Thyroid gland (tissue), 4 donors: ENCODE data around the gene RCAN2. TPM values are rescaled to one million over a fixed set of nuclear protein-coding genes. Genes with fewer than 3 reads are reported as not detected.

Experiments used
- DNase-seq, 2 donors: peaks; one replicate each; pipeline ENCODE4 v3.0.0-alpha.2; 2019
- H3K27ac ChIP-seq, 3 donors: fragments of 200-600 bp; sonication (generic); 1 replicate in 2 of 3; 2 replicates in 1 of 3; pipeline ENCODE4 v1.5.1; 2016 to 2019; ENCODE audit warnings: mild to moderate bottlenecking in 1 of 3, moderate library complexity in 1 of 3
- H3K27me3 ChIP-seq: fragments of 200-600 bp; sonication (generic); one replicate; pipeline ENCODE4 v1.5.1; 2019
- H3K36me3 ChIP-seq, 2 donors: fragments of 200-600 bp; sonication (generic); one replicate each; pipeline ENCODE4 v1.5.1; 2016 to 2019
- H3K4me1 ChIP-seq, 2 donors: fragments of 200-600 bp; sonication (generic); one replicate each; pipeline ENCODE4 v1.5.1; 2017 to 2019
- H3K4me3 ChIP-seq, 3 donors: fragments of 200-600 bp; sonication (generic); replicated peaks in 1 of 3; 1 replicate in 2 of 3; 2 replicates in 1 of 3; pipeline ENCODE4 v1.5.1; 2016; ENCODE audit warnings: mild to moderate bottlenecking in 1 of 3
- H3K9me3 ChIP-seq: fragments of 200-600 bp; sonication (generic); one replicate; pipeline ENCODE4 v1.5.1; 2017
- CTCF ChIP-seq, 6 experiments: fragments of 200-600 bp in 3 of 6; fragments of 450-650 bp in 3 of 6; sonication (generic) in 3 of 6; IDR thresholded peaks; one replicate each; pipeline ENCODE4 v1.5.1; 2016 to 2019; ENCODE audit warnings: antibody characterized with exemption in 6 of 6, mild to moderate bottlenecking in 2 of 6, inconsistent platforms in 1 of 6, moderate library complexity in 1 of 6
- POLR2A ChIP-seq, 2 donors: fragments of 450-650 bp; IDR thresholded peaks; one replicate each; pipeline ENCODE4 v1.6.1; 2017; ENCODE audit warnings: antibody characterized with exemption in 2 of 2, mild to moderate bottlenecking in 2 of 2, moderate library complexity in 1 of 2
- WGBS, 2 donors: methylation state at CpG; one replicate each; pipeline ENCODE4 v1.1.5; 2017; 5-methylcytosine and 5-hydroxymethylcytosine counted together
- intact Hi-C: fragments of 100-400 bp; cut with DNase I; formaldehyde crosslinking; loops from one replicate; pipeline ENCODE4 v1.15.1; 2023
- total RNA-seq, 4 donors: library from RNA; depleted of rRNA; stranded (reverse); fragments of >200 nt; gene quantifications; one replicate each; pipeline ENCODE4 v1.2.3, GENCODE V29; 2016

RCAN2 gene
- total RNA-seq, 4 donors from 2014 or later = 14.0 to 33.2 (median 23.3) TPM

- DNase-seq = no peak
- intact Hi-C loops = no loop called here
- 90 to 94% methylated on average over 1 of the region's 1 CpG for WGBS, 2 donors
- no peaks in the 10 kb centered on the region for H3K36me3 ChIP-seq
- peaks cover 8 to 10% of the 10 kb centered on the region in 2 donors for H3K4me1 ChIP-seq
- H3K27me3 ChIP-seq = no peaks in the 10 kb centered on the region
- H3K4me3 ChIP-seq = no peak overlapping the region
- H3K27ac ChIP-seq = no peak overlapping the region
- no peaks in the 10 kb centered on the region for H3K9me3 ChIP-seq
- TF ChIP-seq POLR2A (IDR thresholded peaks at IDR 0.05) (no peak), CTCF (IDR thresholded peaks at IDR 0.05) (no peak)
Measured at GRCh38 chr6:46454691-46455090, 36.6 kb downstream of the RCAN2 start.

GRCh38 chr6:46453741-46454316 is 37.4 kb downstream of the RCAN2 start:
- no peak for DNase-seq
- no peak overlapping the region for H3K27ac ChIP-seq
- no peaks in the 10 kb centered on the region for H3K27me3 ChIP-seq
- no peaks in the 10 kb centered on the region for H3K36me3 ChIP-seq
- H3K4me3 ChIP-seq = no peak overlapping the region
- peaks cover 8 to 10% of the 10 kb centered on the region in 2 donors for H3K4me1 ChIP-seq
- intact Hi-C loops = no loop called here
- TF ChIP-seq CTCF (IDR thresholded peaks at IDR 0.05) = no peak
- no peak for TF ChIP-seq POLR2A (IDR thresholded peaks at IDR 0.05)
- H3K9me3 ChIP-seq = no peaks in the 10 kb centered on the region
- 70 to 82% methylated on average over 3 of the region's 3 CpGs for WGBS, 2 donors

DNA sequence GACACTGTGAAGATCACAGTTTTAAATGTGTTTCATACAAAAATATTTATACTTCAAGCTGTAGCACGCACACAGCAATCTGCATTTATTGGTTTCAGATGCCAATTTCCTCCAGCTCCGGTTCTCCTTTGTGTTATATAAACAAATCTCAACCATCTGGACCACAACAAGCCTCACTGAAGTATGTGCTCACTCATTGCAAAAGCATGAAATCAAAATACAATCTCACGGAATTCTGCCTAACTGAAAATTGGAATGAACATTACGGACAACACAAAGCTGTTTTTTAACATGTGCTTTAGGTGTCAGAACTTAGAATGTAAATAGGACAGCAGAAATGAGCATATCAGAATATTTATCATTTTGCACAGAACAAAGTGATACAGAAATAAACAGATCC is 38.0 kb downstream of the RCAN2 start:
- DNase-seq = no peak
- intact Hi-C loops = no loop called here
- Histone ChIP-seq H3K36me3 (no peaks in the 10 kb centered on the region), H3K27ac (no peak overlapping the region), H3K4me3 (no peak overlapping the region), H3K9me3 (no peaks in the 10 kb centered on the region), H3K27me3 (no peaks in the 10 kb centered on the region), H3K4me1 (peaks cover 8 to 10% of the 10 kb centered on the region in 2 donors)
- 13 to 29% methylated on average over 4 of the region's 4 CpGs for WGBS, 2 donors
- TF ChIP-seq POLR2A (IDR thresholded peaks at IDR 0.05) (no peak), CTCF (IDR thresholded peaks at IDR 0.05) (no peak)

DNA sequence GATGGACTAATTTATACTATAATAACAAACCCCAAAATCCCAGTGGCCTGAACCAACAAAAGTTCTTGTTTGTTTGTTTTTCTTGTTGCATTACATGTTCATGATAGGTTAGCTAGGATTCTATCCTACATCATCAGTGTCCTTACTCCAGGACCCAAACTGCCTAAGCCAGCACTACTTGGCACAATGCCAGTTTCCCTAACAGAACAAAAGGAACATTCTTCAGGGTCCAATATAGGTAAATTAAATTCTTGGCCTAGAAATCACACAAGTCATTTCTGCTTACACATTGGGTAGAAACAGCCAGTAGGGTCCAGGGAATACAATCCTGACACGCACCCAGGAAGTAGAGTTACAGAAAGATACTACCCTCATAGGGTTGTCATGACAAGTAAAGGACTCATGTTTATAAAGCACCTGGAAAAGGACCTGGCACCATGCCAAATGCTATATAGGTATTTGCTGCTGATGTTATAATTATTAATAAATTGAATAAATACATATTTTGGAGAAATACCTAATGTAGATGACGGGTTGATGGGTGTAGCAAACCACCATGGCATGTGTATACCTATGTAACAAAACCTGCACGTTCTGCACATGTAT is 38.8 kb downstream of the RCAN2 start:
- Histone ChIP-seq H3K36me3 (no peaks in the 10 kb centered on the region), H3K4me3 (no peak overlapping the region), H3K4me1 (peaks cover 8 to 10% of the 10 kb centered on the region in 2 donors), H3K27me3 (no peaks in the 10 kb centered on the region), H3K9me3 (no peaks in the 10 kb centered on the region), H3K27ac (no peak overlapping the region)
- intact Hi-C loops = no loop called here
- TF ChIP-seq CTCF (IDR thresholded peaks at IDR 0.05) = no peak
- no peak for TF ChIP-seq POLR2A (IDR thresholded peaks at IDR 0.05)
- 91% methylated on average over 3 of the region's 3 CpGs for WGBS, 2 donors
- no peak for DNase-seq

- 70 to 76% methylated on average over 4 of the region's 4 CpGs for WGBS, 2 donors
- TF ChIP-seq CTCF (IDR thresholded peaks at IDR 0.05) = no peak
- no peaks in the 10 kb centered on the region for H3K9me3 ChIP-seq
- H3K4me1 ChIP-seq = peaks cover 8 to 10% of the 10 kb centered on the region in 2 donors
- H3K27me3 ChIP-seq = no peaks in the 10 kb centered on the region
- no peak for DNase-seq
- intact Hi-C loops = no loop called here
- no peaks in the 10 kb centered on the region for H3K36me3 ChIP-seq
- H3K27ac ChIP-seq = no peak overlapping the region
- no peak overlapping the region for H3K4me3 ChIP-seq
Measured at GRCh38 chr6:46451343-46451742, 39.9 kb downstream of the RCAN2 start.
